ENCODE measurements around the gene OR52N1. TPM values are rescaled to one million over a fixed set of nuclear protein-coding genes. Genes with fewer than 3 reads are reported as not detected.

The OR52N1 gene
- total RNA-seq, 1 donor from 2014 or later: not detected

- no peaks in the 10 kb centered on the region for H3K4me1 Mint-ChIP-seq (ENCODE audit: low read depth)
- H3K36me3 Mint-ChIP-seq (ENCODE audit: low read depth): no peaks in the 10 kb centered on the region
- H3K9me3 Mint-ChIP-seq (ENCODE audit: low read depth): no peaks in the 10 kb centered on the region
- H3K4me3 Mint-ChIP-seq (ENCODE audit: unreplicated experiment): no peak overlapping the region
- H3K27ac Mint-ChIP-seq (ENCODE audit: unreplicated experiment): no peak overlapping the region
- no peak for DNase-seq (ENCODE audit: low spot score)
- no peak for TF ChIP-seq CTCF (IDR thresholded peaks at IDR 0.05)
- peaks cover 34% of the 10 kb centered on the region for H3K27me3 Mint-ChIP-seq (ENCODE audit: low read depth)
Observed at GRCh38 chr11:5749836-5750235, 41.2 kb downstream of the OR52N1 start.

- H3K9me3 Mint-ChIP-seq (ENCODE audit: low read depth): peaks cover 7% of the 10 kb centered on the region
- no peak overlapping the region for H3K4me3 Mint-ChIP-seq (ENCODE audit: unreplicated experiment)
- H3K27me3 Mint-ChIP-seq (ENCODE audit: low read depth): peaks cover 42% of the 10 kb centered on the region
- no peak overlapping the region for H3K27ac Mint-ChIP-seq (ENCODE audit: unreplicated experiment)
- DNase-seq (ENCODE audit: low spot score): no peak
- no peak for TF ChIP-seq CTCF (IDR thresholded peaks at IDR 0.05)
- peaks cover 3% of the 10 kb centered on the region for H3K36me3 Mint-ChIP-seq (ENCODE audit: low read depth)
- H3K4me1 Mint-ChIP-seq (ENCODE audit: low read depth): no peaks in the 10 kb centered on the region
Observed at GRCh38 chr11:5746614-5747013, 44.5 kb downstream of the OR52N1 start.

DNA sequence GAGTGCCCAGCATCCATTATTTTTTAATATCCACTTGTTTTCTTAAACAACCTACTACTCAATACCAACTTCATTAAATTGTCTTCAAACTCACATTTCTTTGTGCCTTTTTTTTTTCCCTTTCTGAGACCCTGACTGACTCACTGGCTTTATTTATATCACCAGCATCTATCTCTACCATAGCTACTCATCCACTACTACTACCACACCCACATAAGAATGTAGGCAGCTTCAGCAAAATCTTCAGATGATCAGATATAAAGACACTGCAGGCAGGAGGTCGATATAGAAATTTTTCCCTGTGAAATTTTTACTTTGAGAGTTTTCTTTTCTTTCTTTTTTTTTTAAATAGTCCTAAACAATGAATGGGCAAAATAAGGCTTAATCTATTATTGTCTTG lies 52.6 kb downstream of the OR52N1 start:
- no peak overlapping the region for H3K4me3 Mint-ChIP-seq (ENCODE audit: unreplicated experiment)
- TF ChIP-seq CTCF (IDR thresholded peaks at IDR 0.05): no peak
- H3K27ac Mint-ChIP-seq (ENCODE audit: unreplicated experiment): no peak overlapping the region
- peaks cover 13% of the 10 kb centered on the region for H3K9me3 Mint-ChIP-seq (ENCODE audit: low read depth)
- H3K36me3 Mint-ChIP-seq (ENCODE audit: low read depth): peaks cover 3% of the 10 kb centered on the region
- no peaks in the 10 kb centered on the region for H3K4me1 Mint-ChIP-seq (ENCODE audit: low read depth)
- peaks cover 29% of the 10 kb centered on the region for H3K27me3 Mint-ChIP-seq (ENCODE audit: low read depth)
- no peak for DNase-seq (ENCODE audit: low spot score)

- peaks cover 13% of the 10 kb centered on the region for H3K9me3 Mint-ChIP-seq (ENCODE audit: low read depth)
- no peak overlapping the region for H3K27ac Mint-ChIP-seq (ENCODE audit: unreplicated experiment)
- DNase-seq (ENCODE audit: low spot score): no peak
- H3K4me3 Mint-ChIP-seq (ENCODE audit: unreplicated experiment): no peak overlapping the region
- H3K36me3 Mint-ChIP-seq (ENCODE audit: low read depth): peaks cover 3% of the 10 kb centered on the region
- no peak for TF ChIP-seq CTCF (IDR thresholded peaks at IDR 0.05)
- no peaks in the 10 kb centered on the region for H3K4me1 Mint-ChIP-seq (ENCODE audit: low read depth)
- H3K27me3 Mint-ChIP-seq (ENCODE audit: low read depth): peaks cover 23% of the 10 kb centered on the region
Observed at GRCh38 chr11:5737670-5738392, 53.2 kb downstream of the OR52N1 start.

GRCh38 chr11:5737091-5737490 lies 54.0 kb downstream of the OR52N1 start:
- TF ChIP-seq CTCF (IDR thresholded peaks at IDR 0.05): no peak
- Mint-ChIP-seq H3K27me3 (ENCODE audit: low read depth) (peaks cover 21% of the 10 kb centered on the region), H3K36me3 (ENCODE audit: low read depth) (peaks cover 2% of the 10 kb centered on the region), H3K9me3 (ENCODE audit: low read depth) (peaks cover 9% of the 10 kb centered on the region), H3K4me1 (ENCODE audit: low read depth) (no peaks in the 10 kb centered on the region), H3K27ac (ENCODE audit: unreplicated experiment) (no peak overlapping the region), H3K4me3 (ENCODE audit: unreplicated experiment) (no peak overlapping the region)
- no peak for DNase-seq (ENCODE audit: low spot score)

Other genes starting within 250 kb of the OR52N1 start
- 0.39 TPM in 1 of 3 replicates, not detected in the others for gene OR52H1, start 242.7 kb downstream of the OR52N1 start, total RNA-seq
- gene OR52B6, start 210.4 kb downstream of the OR52N1 start, total RNA-seq: not detected in 3 replicates
- 1.5 to 2.3 TPM (median 2.1 TPM) in 3 replicates for gene TRIM6, start 194.6 kb downstream of the OR52N1 start, total RNA-seq
- gene TRIM34, start 166.3 kb downstream of the OR52N1 start, total RNA-seq: 1.6 to 4.0 TPM (median 2.1 TPM) in 3 replicates
- 31.0 to 36.2 TPM (median 34.1 TPM) in 3 replicates for gene TRIM5, start 106.2 kb downstream of the OR52N1 start, total RNA-seq
- gene TRIM22, start 101.5 kb downstream of the OR52N1 start, total RNA-seq: 85.9 to 108 TPM (median 94.7 TPM) in 3 replicates
- not detected in 3 replicates for gene OR56B1, start 54.8 kb downstream of the OR52N1 start, total RNA-seq
- gene OR52N4, start 37.0 kb downstream of the OR52N1 start, total RNA-seq: not detected in 3 replicates
- gene OR52N5, start 7.9 kb downstream of the OR52N1 start, total RNA-seq: not detected in 3 replicates
- gene OR52N2, start 17.7 kb upstream of the OR52N1 start, total RNA-seq: not detected in 3 replicates
- gene OR52E6, start 50.6 kb upstream of the OR52N1 start, total RNA-seq: not detected in 3 replicates
- not detected in 3 replicates for gene OR52E8, start 66.4 kb upstream of the OR52N1 start, total RNA-seq
- gene OR52E4, start 89.4 kb upstream of the OR52N1 start, total RNA-seq: not detected in 3 replicates
- not detected in 3 replicates for gene OR52E5, start 101.9 kb upstream of the OR52N1 start, total RNA-seq
- gene OR56A3, start 151.0 kb upstream of the OR52N1 start, total RNA-seq: not detected in 3 replicates
- gene OR56A5, start 177.2 kb upstream of the OR52N1 start, total RNA-seq: not detected in 3 replicates
- gene OR52L1, start 195.7 kb upstream of the OR52N1 start, total RNA-seq: not detected in 3 replicates
- not detected in 3 replicates for gene OR56A4, start 215.7 kb upstream of the OR52N1 start, total RNA-seq
- gene OR56A1, start 239.5 kb upstream of the OR52N1 start, total RNA-seq: not detected in 3 replicates

Measured in chondrocyte (in vitro differentiated cells).